OCI-LY7 (cell line): ENCODE data around the gene MTG1.

Experiments
- CTCF ChIP-seq: fragments of 200-600 bp; sonication (generic); conservative IDR thresholded peaks from 2 replicates; pipeline ENCODE4 v1.5.1; 2014; ENCODE audit warnings: mild to moderate bottlenecking, antibody characterized with exemption, low read length, moderate library complexity, mixed read lengths
- EZH2phosphoT487 ChIP-seq: fragments of 200-600 bp; sonication (generic); IDR thresholded peaks from 2 replicates; pipeline ENCODE4 v1.6.1; 2018; ENCODE audit warnings: low read depth, borderline replicate concordance, mild to moderate bottlenecking, mixed run types, antibody characterized with exemption, low read length, moderate library complexity, mixed read lengths

- TF ChIP-seq CTCF (no peak), EZH2phosphoT487 (no peak)
Measured at GRCh38 chr10:133418289-133418993, 24.5 kb downstream of the MTG1 start.
